Measurements from ENCODE around the gene KCND2.
A peak's percentile ranks its signal among the peaks of the same experiment; 100 is the strongest.

KCND2 gene

GRCh38 chr7:120709252-120709971 lies 436.4 kb downstream of the KCND2 start:
- no peak for DNase-seq (ENCODE audit: low read depth)
- H3K4me3 ChIP-seq (ENCODE audit: low read depth, low read length), result no peak overlapping the region
- no peak for TF ChIP-seq CTCF (IDR thresholded peaks at IDR 0.05; ENCODE audit: control insufficient read depth, extremely low read depth, insufficient read depth)

- no peak overlapping the region for H3K4me3 ChIP-seq (ENCODE audit: low read depth, low read length)
- TF ChIP-seq CTCF (IDR thresholded peaks at IDR 0.05; ENCODE audit: control insufficient read depth, extremely low read depth, insufficient read depth), result no peak
- DNase-seq (ENCODE audit: low read depth), result peak; percentile 96
Measured at GRCh38 chr7:120709972-120710320, 437.0 kb downstream of the KCND2 start.

GRCh38 chr7:120714945-120715344 lies 442.0 kb downstream of the KCND2 start:
- TF ChIP-seq CTCF (IDR thresholded peaks at IDR 0.05; ENCODE audit: control insufficient read depth, extremely low read depth, insufficient read depth), result no peak
- H3K4me3 ChIP-seq (ENCODE audit: low read depth, low read length), result no peak overlapping the region
- no peak for DNase-seq (ENCODE audit: low read depth)

GRCh38 chr7:120716307-120716706 lies 443.3 kb downstream of the KCND2 start:
- no peak for DNase-seq (ENCODE audit: low read depth)
- TF ChIP-seq CTCF (IDR thresholded peaks at IDR 0.05; ENCODE audit: control insufficient read depth, extremely low read depth, insufficient read depth), result no peak
- H3K4me3 ChIP-seq (ENCODE audit: low read depth, low read length), result no peak overlapping the region

GRCh38 chr7:120717166-120717565 lies 444.2 kb downstream of the KCND2 start:
- DNase-seq (ENCODE audit: low read depth), result no peak
- TF ChIP-seq CTCF (IDR thresholded peaks at IDR 0.05; ENCODE audit: control insufficient read depth, extremely low read depth, insufficient read depth), result no peak
- H3K4me3 ChIP-seq (ENCODE audit: low read depth, low read length), result no peak overlapping the region

GRCh38 chr7:120718361-120718760 lies 445.4 kb downstream of the KCND2 start:
- no peak overlapping the region for H3K4me3 ChIP-seq (ENCODE audit: low read depth, low read length)
- no peak for DNase-seq (ENCODE audit: low read depth)
- no peak for TF ChIP-seq CTCF (IDR thresholded peaks at IDR 0.05; ENCODE audit: control insufficient read depth, extremely low read depth, insufficient read depth)

GRCh38 chr7:120720317-120720716 lies 447.3 kb downstream of the KCND2 start:
- no peak for TF ChIP-seq CTCF (IDR thresholded peaks at IDR 0.05; ENCODE audit: control insufficient read depth, extremely low read depth, insufficient read depth)
- no peak overlapping the region for H3K4me3 ChIP-seq (ENCODE audit: low read depth, low read length)
- DNase-seq (ENCODE audit: low read depth), result no peak

All from LNCaP clone FGC (cell line).